Effector memory CD4-positive, alpha-beta T cell (primary cell): ENCODE data around the gene DHX8.

Experiments
- DNase-seq, 3 donors: peaks; one replicate each; pipeline ENCODE4 v3.0.0-alpha.2; 2020
- H3K27ac ChIP-seq: 2 replicates; pipeline ENCODE4 v1.7.0; 2013; ENCODE audit warnings: mild to moderate bottlenecking, low read length, moderate library complexity; ENCODE audit not compliant: insufficient read depth, poor library complexity, severe bottlenecking
- H3K27me3 ChIP-seq: replicated peaks from 2 replicates; pipeline ENCODE4 v1.7.0; 2013; ENCODE audit warnings: mild to moderate bottlenecking, low read length; ENCODE audit not compliant: insufficient read depth, control insufficient read depth, poor library complexity, severe bottlenecking
- H3K36me3 ChIP-seq: 2 replicates; pipeline ENCODE4 v1.7.0; 2013; ENCODE audit warnings: mild to moderate bottlenecking, low read length, moderate library complexity; ENCODE audit not compliant: control insufficient read depth, insufficient read depth
- H3K4me1 ChIP-seq: 2 replicates; pipeline ENCODE4 v1.7.0; 2013; ENCODE audit warnings: low read length, mild to moderate bottlenecking; ENCODE audit not compliant: control insufficient read depth, insufficient read depth, poor library complexity, severe bottlenecking
- H3K4me3 ChIP-seq: 2 replicates; pipeline ENCODE4 v1.7.0; 2013; ENCODE audit warnings: low read length, low read depth, mild to moderate bottlenecking; ENCODE audit not compliant: insufficient read depth, poor library complexity, severe bottlenecking
- H3K9me3 ChIP-seq: 2 replicates; pipeline ENCODE4 v1.7.0; 2013; ENCODE audit warnings: mild to moderate bottlenecking, low read length, moderate library complexity; ENCODE audit not compliant: control insufficient read depth

The DHX8 gene

GRCh38 chr17:43546319-43547188, 62.8 kb downstream of the DHX8 start, which contains the start of gene ETV4:
Gene ETV4, minus strand, starts transcription at chr17:43546340. Its CDS starts 723 bp downstream, at chr17:43545617.
- Histone ChIP-seq H3K9me3 (no peaks in the 10 kb centered on the region), H3K36me3 (no peaks in the 10 kb centered on the region), H3K27me3 (peaks cover 43% of the 10 kb centered on the region), H3K27ac (no peak within 1 kb of the TSS), H3K4me1 (peaks cover 20% of the 10 kb centered on the region), H3K4me3 (peak within 1 kb of the TSS; percentile 57)
- DNase-seq, result peak; percentile 72 to 79 (median 78)

- peaks cover 20% of the 10 kb centered on the region for H3K4me1 ChIP-seq
Observed at GRCh38 chr17:43547189-43547550, 63.4 kb downstream of the DHX8 start.

GRCh38 chr17:43547659-43548256, 64.0 kb downstream of the DHX8 start:
- H3K36me3 ChIP-seq, result no peaks in the 10 kb centered on the region
- H3K9me3 ChIP-seq, result no peaks in the 10 kb centered on the region
- no peak for DNase-seq
- no peak overlapping the region for H3K27ac ChIP-seq
- H3K4me3 ChIP-seq, result no peak overlapping the region
- H3K27me3 ChIP-seq, result peaks cover 48% of the 10 kb centered on the region
- H3K4me1 ChIP-seq, result peaks cover 20% of the 10 kb centered on the region

More at GRCh38 chr17:43547189-43547550, 63.4 kb downstream of the DHX8 start:
- H3K9me3 ChIP-seq, result no peaks in the 10 kb centered on the region
- peaks cover 46% of the 10 kb centered on the region for H3K27me3 ChIP-seq
- no peak for DNase-seq
- H3K27ac ChIP-seq, result no peak overlapping the region
- H3K36me3 ChIP-seq, result no peaks in the 10 kb centered on the region
- H3K4me3 ChIP-seq, result peak overlapping the region; percentile 57

- Histone ChIP-seq H3K9me3 (no peaks in the 10 kb centered on the region), H3K36me3 (no peaks in the 10 kb centered on the region), H3K27ac (no peak overlapping the region), H3K27me3 (peaks cover 48% of the 10 kb centered on the region), H3K4me1 (peaks cover 20% of the 10 kb centered on the region), H3K4me3 (no peak overlapping the region)
- DNase-seq, result no peak
Observed at GRCh38 chr17:43548689-43549379, 65.1 kb downstream of the DHX8 start.

- Histone ChIP-seq H3K27me3 (peaks cover 46% of the 10 kb centered on the region), H3K4me3 (no peak overlapping the region), H3K27ac (no peak overlapping the region), H3K4me1 (peaks cover 20% of the 10 kb centered on the region), H3K9me3 (no peaks in the 10 kb centered on the region), H3K36me3 (no peaks in the 10 kb centered on the region)
- no peak for DNase-seq
Observed at GRCh38 chr17:43549496-43549895, 65.7 kb downstream of the DHX8 start.

- DNase-seq, result no peak
- Histone ChIP-seq H3K27me3 (peaks cover 38% of the 10 kb centered on the region), H3K4me1 (peaks cover 13% of the 10 kb centered on the region), H3K9me3 (no peaks in the 10 kb centered on the region), H3K36me3 (no peaks in the 10 kb centered on the region), H3K27ac (no peak overlapping the region), H3K4me3 (no peak overlapping the region)
Observed at GRCh38 chr17:43550754-43551153, 67.0 kb downstream of the DHX8 start.

GRCh38 chr17:43552229-43552837, 68.6 kb downstream of the DHX8 start:
- no peak overlapping the region for H3K27ac ChIP-seq
- H3K36me3 ChIP-seq, result no peaks in the 10 kb centered on the region
- peaks cover 24% of the 10 kb centered on the region for H3K27me3 ChIP-seq
- H3K4me1 ChIP-seq, result peaks cover under 1% of the 10 kb centered on the region
- H3K9me3 ChIP-seq, result no peaks in the 10 kb centered on the region
- no peak overlapping the region for H3K4me3 ChIP-seq
- no peak for DNase-seq

GRCh38 chr17:43553573-43553972, 69.8 kb downstream of the DHX8 start:
- no peaks in the 10 kb centered on the region for H3K4me1 ChIP-seq
- H3K27me3 ChIP-seq, result peaks cover 15% of the 10 kb centered on the region
- no peak for DNase-seq
- H3K9me3 ChIP-seq, result no peaks in the 10 kb centered on the region
- H3K27ac ChIP-seq, result no peak overlapping the region
- H3K4me3 ChIP-seq, result no peak overlapping the region
- no peaks in the 10 kb centered on the region for H3K36me3 ChIP-seq

- Histone ChIP-seq H3K9me3 (no peaks in the 10 kb centered on the region), H3K4me3 (no peak overlapping the region), H3K27me3 (peaks cover 11% of the 10 kb centered on the region), H3K36me3 (no peaks in the 10 kb centered on the region), H3K27ac (no peak overlapping the region), H3K4me1 (no peaks in the 10 kb centered on the region)
- DNase-seq, result no peak
Observed at GRCh38 chr17:43554857-43555256, 71.1 kb downstream of the DHX8 start.
